BLaER1 treated with 17β-estradiol and CSF1 and Interleukin-3, amounts not matched to agents 10 nM and 100 nM (cell line): Measurements from ENCODE around the gene DIPK1A.

Experiments
- H3K27ac ChIP-seq, 11 experiments: shearing (Covaris generic); formaldehyde crosslinking; 2 replicates each; pipeline ENCODE4 v1.8.1; 2022
- H3K27me3 ChIP-seq, 11 experiments: shearing (Covaris generic); formaldehyde crosslinking; 2 replicates each; pipeline ENCODE4 v1.8.1; 2022
- H3K36me3 ChIP-seq, 11 experiments: shearing (Covaris generic); formaldehyde crosslinking; 2 replicates each; pipeline ENCODE4 v1.8.1; 2022
- H3K4me1 ChIP-seq, 10 experiments: shearing (Covaris generic); formaldehyde crosslinking; 2 replicates each; pipeline ENCODE4 v1.8.1; 2022
- H3K4me2 ChIP-seq, 11 experiments: shearing (Covaris generic); formaldehyde crosslinking; 2 replicates each; pipeline ENCODE4 v1.8.1; 2022
- H3K4me3 ChIP-seq, 10 experiments: shearing (Covaris generic); formaldehyde crosslinking; 2 replicates each; pipeline ENCODE4 v1.8.1; 2022
- H3K9ac ChIP-seq, 11 experiments: shearing (Covaris generic); formaldehyde crosslinking; 2 replicates each; pipeline ENCODE4 v1.8.1; 2022
- H3K9me3 ChIP-seq, 11 experiments: shearing (Covaris generic); formaldehyde crosslinking; replicated peaks in 1 of 11; 2 replicates each; pipeline ENCODE4 v1.8.1; 2022
- H4K20me1 ChIP-seq, 11 experiments: shearing (Covaris generic); formaldehyde crosslinking; 2 replicates each; pipeline ENCODE4 v1.8.1; 2022
- Cebpa-rat ChIP-seq, 11 experiments: shearing (Covaris generic); IDR thresholded peaks; 2 replicates each; pipeline ENCODE4 v1.8.1; 2022

Gene DIPK1A

GRCh38 chr1:92933459-92933858, 27.8 kb downstream of the DIPK1A start:
- no peak overlapping the region for H3K9ac ChIP-seq
- no peaks in the 10 kb centered on the region for H3K27me3 ChIP-seq
- H3K4me2 ChIP-seq, result no peak overlapping the region
- no peak overlapping the region for H3K4me3 ChIP-seq
- no peaks in the 10 kb centered on the region for H3K9me3 ChIP-seq
- no peaks in the 10 kb centered on the region for H3K36me3 ChIP-seq
- H4K20me1 ChIP-seq, result no peaks in the 10 kb centered on the region
- peaks cover 11 to 18% (median 15%) of the 10 kb centered on the region in 10 experiments; a peak in 19 of 20 replicates for H3K4me1 ChIP-seq
- no peak overlapping the region for H3K27ac ChIP-seq
- TF ChIP-seq Cebpa-rat (IDR thresholded peaks at IDR 0.05), result no peak

- Histone ChIP-seq H3K27ac (no peak overlapping the region), H3K27me3 (no peaks in the 10 kb centered on the region), H3K9ac (no peak overlapping the region), H4K20me1 (no peaks in the 10 kb centered on the region), H3K4me1 (peaks cover 11 to 18% (median 15%) of the 10 kb centered on the region in 10 experiments; a peak in 19 of 20 replicates), H3K9me3 (no peaks in the 10 kb centered on the region), H3K4me3 (no peak overlapping the region), H3K4me2 (no peak overlapping the region), H3K36me3 (no peaks in the 10 kb centered on the region)
- no peak for TF ChIP-seq Cebpa-rat (IDR thresholded peaks at IDR 0.05)
Observed at GRCh38 chr1:92931691-92932090, 29.6 kb downstream of the DIPK1A start.

DNA sequence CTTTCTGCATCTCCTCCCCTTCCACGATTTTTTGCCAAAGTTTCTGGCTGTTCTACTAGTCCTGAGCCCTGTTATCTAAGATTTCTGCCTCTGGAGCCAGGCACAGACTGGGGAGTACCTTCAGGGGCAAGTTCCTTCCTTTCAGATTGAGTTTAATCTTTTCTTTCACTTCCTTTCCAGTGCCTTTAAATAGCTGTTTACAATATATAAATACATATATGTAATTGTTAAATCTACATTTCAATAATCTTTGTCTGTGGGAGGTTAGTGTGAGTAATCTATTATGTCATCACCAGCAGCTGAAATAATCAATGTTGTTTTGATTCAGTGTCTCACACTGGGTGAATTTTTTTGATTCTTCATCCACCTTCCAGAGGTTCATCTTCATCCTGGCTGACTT, 31.8 kb downstream of the DIPK1A start:
- H3K27me3 ChIP-seq, result no peaks in the 10 kb centered on the region
- no peaks in the 10 kb centered on the region for H4K20me1 ChIP-seq
- no peak for TF ChIP-seq Cebpa-rat (IDR thresholded peaks at IDR 0.05)
- no peaks in the 10 kb centered on the region for H3K36me3 ChIP-seq
- H3K9me3 ChIP-seq, result no peaks in the 10 kb centered on the region
- H3K27ac ChIP-seq, result no peak overlapping the region
- no peak overlapping the region for H3K4me3 ChIP-seq
- no peak overlapping the region for H3K9ac ChIP-seq
- peak overlapping the region in 7 of 11 experiments; percentile 20 to 58 (median 39); a peak in 11 of 22 replicates for H3K4me2 ChIP-seq
- H3K4me1 ChIP-seq, result peaks cover 7 to 14% (median 10%) of the 10 kb centered on the region in 10 experiments; a peak in 19 of 20 replicates

- H3K36me3 ChIP-seq, result no peaks in the 10 kb centered on the region
- H3K4me2 ChIP-seq, result no peak overlapping the region
- no peaks in the 10 kb centered on the region for H4K20me1 ChIP-seq
- TF ChIP-seq Cebpa-rat (IDR thresholded peaks at IDR 0.05), result no peak
- peaks cover 5 to 14% (median 8%) of the 10 kb centered on the region in 10 experiments; a peak in 17 of 20 replicates for H3K4me1 ChIP-seq
- H3K9me3 ChIP-seq, result no peaks in the 10 kb centered on the region
- H3K27me3 ChIP-seq, result no peaks in the 10 kb centered on the region
- H3K9ac ChIP-seq, result no peak overlapping the region
- no peak overlapping the region for H3K4me3 ChIP-seq
- H3K27ac ChIP-seq, result no peak overlapping the region
Observed at GRCh38 chr1:92927870-92928269, 33.4 kb downstream of the DIPK1A start.

DNA sequence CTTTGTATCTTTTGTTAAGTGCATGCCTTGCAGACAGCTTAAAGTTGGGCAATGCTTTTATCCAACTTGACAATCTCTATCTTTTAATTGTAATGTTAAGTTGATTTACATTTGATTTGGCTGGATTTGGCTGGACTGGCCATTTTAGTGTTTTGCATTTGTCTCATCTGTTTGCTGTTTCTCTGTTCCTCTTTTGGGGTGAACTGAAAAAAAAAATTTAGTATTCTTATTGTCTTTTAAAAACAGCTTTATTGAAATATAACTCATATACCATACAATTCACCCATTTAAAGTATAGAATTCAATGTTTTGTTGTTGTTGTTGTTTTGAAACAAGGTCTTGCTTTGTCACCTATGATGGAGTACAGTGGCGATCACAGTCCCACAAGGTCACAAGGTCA, 34.4 kb downstream of the DIPK1A start:
- H3K4me1 ChIP-seq, result peaks cover 5 to 14% (median 8%) of the 10 kb centered on the region in 10 experiments; a peak in 17 of 20 replicates

DNA sequence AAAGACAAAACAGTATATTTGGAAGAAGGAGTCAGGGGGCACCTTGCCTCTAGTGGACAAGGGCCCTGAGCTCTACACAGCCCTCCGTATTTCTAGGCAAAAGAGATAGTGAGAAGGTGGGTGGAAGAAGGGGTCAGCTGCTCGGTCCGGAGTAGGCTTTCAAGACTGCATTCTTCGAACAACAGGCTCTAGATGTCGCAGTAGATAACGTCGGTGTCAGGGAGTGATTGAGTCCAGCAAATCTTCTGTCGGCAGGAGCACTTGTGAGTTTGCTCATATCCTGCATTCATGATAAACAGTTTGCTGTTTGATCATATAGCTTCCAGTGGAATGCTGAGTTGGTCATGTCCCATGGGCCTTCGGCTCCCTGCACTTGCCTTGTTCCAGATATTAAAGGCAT, 36.8 kb downstream of the DIPK1A start:
- Histone ChIP-seq H3K27ac (no peak overlapping the region), H3K9me3 (peaks cover 0 to 9% (median 0%) of the 10 kb centered on the region in 11 experiments; a peak in 2 of 22 replicates), H3K9ac (no peak overlapping the region), H4K20me1 (no peaks in the 10 kb centered on the region), H3K4me1 (peaks cover 4 to 6% (median 5%) of the 10 kb centered on the region in 10 experiments; a peak in 17 of 20 replicates), H3K4me3 (no peak overlapping the region), H3K4me2 (no peak overlapping the region), H3K36me3 (no peaks in the 10 kb centered on the region), H3K27me3 (no peaks in the 10 kb centered on the region)
- TF ChIP-seq Cebpa-rat (IDR thresholded peaks at IDR 0.05), result no peak

More for the DNA sequence above, 34.4 kb downstream of the DIPK1A start:
- no peaks in the 10 kb centered on the region for H3K9me3 ChIP-seq
- H3K27me3 ChIP-seq, result no peaks in the 10 kb centered on the region
- TF ChIP-seq Cebpa-rat (IDR thresholded peaks at IDR 0.05), result no peak
- H3K4me3 ChIP-seq, result no peak overlapping the region
- no peaks in the 10 kb centered on the region for H3K36me3 ChIP-seq
- H3K9ac ChIP-seq, result no peak overlapping the region
- no peak overlapping the region for H3K27ac ChIP-seq
- H4K20me1 ChIP-seq, result no peaks in the 10 kb centered on the region
- H3K4me2 ChIP-seq, result no peak overlapping the region

GRCh38 chr1:92923664-92924063, 37.6 kb downstream of the DIPK1A start:
- Histone ChIP-seq H3K36me3 (no peaks in the 10 kb centered on the region), H4K20me1 (no peaks in the 10 kb centered on the region), H3K4me2 (no peak overlapping the region), H3K9ac (no peak overlapping the region), H3K4me1 (no peaks in the 10 kb centered on the region), H3K9me3 (peaks cover 0 to 9% (median 0%) of the 10 kb centered on the region in 11 experiments; a peak in 2 of 22 replicates), H3K27ac (no peak overlapping the region), H3K4me3 (no peak overlapping the region), H3K27me3 (no peaks in the 10 kb centered on the region)
- no peak for TF ChIP-seq Cebpa-rat (IDR thresholded peaks at IDR 0.05)

GRCh38 chr1:92922356-92923035, 38.8 kb downstream of the DIPK1A start:
- Histone ChIP-seq H3K9me3 (peaks cover 0 to 9% (median 0%) of the 10 kb centered on the region in 11 experiments; a peak in 2 of 22 replicates), H3K4me3 (no peak overlapping the region), H3K27ac (no peak overlapping the region), H3K27me3 (no peaks in the 10 kb centered on the region), H3K9ac (no peak overlapping the region), H3K4me1 (no peaks in the 10 kb centered on the region), H3K4me2 (no peak overlapping the region), H3K36me3 (no peaks in the 10 kb centered on the region), H4K20me1 (no peaks in the 10 kb centered on the region)
- no peak for TF ChIP-seq Cebpa-rat (IDR thresholded peaks at IDR 0.05)

GRCh38 chr1:92921031-92922023, 39.9 kb downstream of the DIPK1A start:
- TF ChIP-seq Cebpa-rat (IDR thresholded peaks at IDR 0.05), result no peak
- no peaks in the 10 kb centered on the region for H3K27me3 ChIP-seq
- peaks cover 0 to 9% (median 0%) of the 10 kb centered on the region in 11 experiments; a peak in 2 of 22 replicates for H3K9me3 ChIP-seq
- no peaks in the 10 kb centered on the region for H4K20me1 ChIP-seq
- no peak overlapping the region for H3K27ac ChIP-seq
- no peak overlapping the region for H3K4me2 ChIP-seq
- no peak overlapping the region for H3K4me3 ChIP-seq
- H3K4me1 ChIP-seq, result no peaks in the 10 kb centered on the region
- H3K36me3 ChIP-seq, result no peaks in the 10 kb centered on the region
- H3K9ac ChIP-seq, result no peak overlapping the region
